Ovary (tissue), 9 donors: ENCODE results near the gene MFSD2A. TPM values are rescaled to one million over a fixed set of nuclear protein-coding genes. Genes with fewer than 3 reads are reported as not detected.

Source experiments
- DNase-seq, 5 donors: peaks; one replicate each; pipeline ENCODE4 v3.0.0-alpha.2; 2019 to 2020
- H3K27ac ChIP-seq, 2 donors: fragments of 200-600 bp; one replicate each; pipeline versions ENCODE4 v1.5.1 to v1.8.0; 2019 to 2022
- H3K27me3 ChIP-seq: fragments of 200-600 bp; one replicate; pipeline ENCODE4 v1.8.0; 2022
- H3K36me3 ChIP-seq: fragments of 200-600 bp; sonication (generic); one replicate; pipeline ENCODE4 v1.5.1; 2019
- H3K4me1 ChIP-seq: one replicate; pipeline ENCODE4 v1.8.1; 2013; ENCODE audit warnings: mild to moderate bottlenecking, moderate library complexity; ENCODE audit not compliant: insufficient read depth
- H3K4me3 ChIP-seq: fragments of 200-600 bp; sonication (generic); one replicate; pipeline ENCODE4 v1.5.1; 2017
- H3K9me3 ChIP-seq, 2 donors: fragments of 200-600 bp in 1 of 2; sonication (generic) in 1 of 2; one replicate each; pipeline versions ENCODE4 v1.5.1 to v1.8.1; 2013 to 2019; ENCODE audit warnings: mild to moderate bottlenecking in 1 of 2, moderate library complexity in 1 of 2
- CTCF ChIP-seq, 3 donors: fragments of 450-650 bp in 2 of 3; fragments of 200-600 bp in 1 of 3; IDR thresholded peaks; one replicate each; pipeline versions ENCODE4 v1.5.1 to v1.8.0; 2016 to 2022; ENCODE audit warnings: antibody characterized with exemption in 3 of 3, mild to moderate bottlenecking in 1 of 3
- EP300 ChIP-seq: sonication (generic); formaldehyde crosslinking; IDR thresholded peaks from one replicate; pipeline ENCODE4 v1.6.1; 2017; ENCODE audit warnings: antibody characterized with exemption
- POLR2A ChIP-seq: fragments of 450-650 bp; IDR thresholded peaks from one replicate; pipeline ENCODE4 v1.6.1; 2017; ENCODE audit warnings: antibody characterized with exemption, mild to moderate bottlenecking, moderate library complexity
- WGBS, 3 donors: extraction: QIAGEN DNeasy Blood & Tissue Kit in 1 of 3; methylation state at CpG; one replicate each; pipeline versions ENCODE4 v1.1.5 to v1.1.7; 2013 to 2017; 5-methylcytosine and 5-hydroxymethylcytosine counted together
- intact Hi-C, 4 donors: fragments of 100-400 bp; cut with DNase I; formaldehyde crosslinking; loops; one replicate each; pipeline versions ENCODE4 v1.11.0 to v1.15.1; 2022 to 2023
- polyA plus RNA-seq, 2 donors: library from polyadenylated mRNA; stranded (reverse); fragments of 200-250 nt in 1 of 2; fragments of 350-450 nt in 1 of 2; fragmentation: Illumina TruSeq in 1 of 2; extraction: RNeasy Lipid Tissue Mini Kit (QIAGEN cat#74804) in 1 of 2; gene quantifications; one replicate each; pipeline ENCODE4 v1.2.3, GENCODE V29; 2013 to 2014
- small RNA-seq: library from RNA; depleted of rRNA; stranded (forward); fragments of <200 nt; gene quantifications from one replicate; pipeline ENCODE3, GENCODE V24; 2016
- total RNA-seq, 7 donors: library from RNA; depleted of rRNA in 2 of 7; stranded (reverse); fragments of >200 nt in 2 of 7; fragmentation: NEBNext Ultra II Directional in 3 of 7; extraction: Animal tissue kit (Norgen Biotek cat#: 25700) in 3 of 7; gene quantifications; one replicate each; pipeline versions ENCODE4 v1.1.0 to v1.2.4, GENCODE V29; 2016 to 2023
- donor health status: DM: no; HTN: no; CAD: no; lungs with moderate emphysema.
- donor health status: DM: no; HTN: no; CAD: no.
- donor health status: Bipolar disorder and iron deficiency.
- donor health status: DM: yes; HTN: yes; CAD: no.
- donor health status: DM: no; HTN: no; CAD: no.
- donor health status: DM: yes; HTN: yes; CAD: no.

MFSD2A gene
- total and polyA plus RNA-seq, 9 donors: 1.9 to 121 (median 3.6) TPM

- H3K9me3 ChIP-seq: no peaks in the 10 kb centered on the region
- H3K27ac ChIP-seq: no peak overlapping the region
- TF ChIP-seq CTCF (IDR thresholded peaks at IDR 0.05) (no peak), EP300 (no peak)
- H3K27me3 ChIP-seq: no peaks in the 10 kb centered on the region
- intact Hi-C loops: no loop called here
- WGBS, 3 donors: 89 to 96% (median 91%) methylated on average over 3 of the region's 3 CpGs
- DNase-seq: no peak
- no peaks in the 10 kb centered on the region for H3K36me3 ChIP-seq
- H3K4me3 ChIP-seq: no peak overlapping the region
- H3K4me1 ChIP-seq: no peaks in the 10 kb centered on the region
Observed at GRCh38 chr1:40011198-40011597, 56.3 kb downstream of the MFSD2A start.

GRCh38 chr1:40014253-40014706 lies 59.3 kb downstream of the MFSD2A start:
- TF ChIP-seq EP300 (no peak), POLR2A (no peak), CTCF (IDR thresholded peaks at IDR 0.05) (no peak)

DNA sequence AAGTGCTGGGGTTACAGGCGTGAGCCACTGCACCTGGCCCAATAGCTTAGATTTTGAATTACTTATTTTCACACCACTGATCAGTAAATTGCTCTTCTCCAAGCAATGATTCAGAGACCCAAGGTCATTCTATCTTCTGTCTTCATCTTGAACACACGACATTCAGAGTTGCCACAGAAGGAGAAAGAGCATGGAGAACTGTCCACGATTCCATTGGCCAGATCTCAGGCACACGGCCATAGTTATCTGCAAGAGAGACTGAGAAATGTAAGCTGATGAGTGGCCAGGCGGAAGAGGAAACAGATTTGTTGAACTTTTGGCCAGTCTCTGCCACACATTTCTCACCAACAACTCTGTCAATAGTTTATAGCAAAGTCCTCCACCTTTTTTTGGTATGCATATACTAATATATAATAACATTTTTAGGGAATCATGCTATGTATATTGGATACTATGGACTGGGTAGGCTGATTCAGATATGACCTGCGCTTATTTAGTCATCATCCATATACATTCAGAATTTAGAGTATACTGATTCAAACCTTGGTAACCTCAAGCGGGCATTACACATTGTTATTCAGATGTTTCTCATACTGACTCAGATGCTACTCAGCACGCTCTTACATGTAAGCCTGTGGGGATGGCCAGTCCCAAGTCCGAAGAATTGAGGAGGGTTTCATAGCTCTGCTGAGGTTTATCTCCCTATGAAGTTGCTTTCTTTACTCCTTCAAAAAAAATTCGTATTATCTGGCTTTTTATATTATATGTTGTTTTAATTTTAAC lies 60.1 kb downstream of the MFSD2A start:
- Histone ChIP-seq H3K36me3 (no peaks in the 10 kb centered on the region), H3K27ac (no peak overlapping the region), H3K9me3 (peaks cover 0 to 3% of the 10 kb centered on the region in 2 donors), H3K27me3 (no peaks in the 10 kb centered on the region), H3K4me1 (no peaks in the 10 kb centered on the region), H3K4me3 (no peak overlapping the region)
- no peak for DNase-seq
- intact Hi-C loops: no loop called here
- WGBS, 3 donors: 42 to 54% (median 47%) methylated on average over 10 of the region's 10 CpGs
- TF ChIP-seq POLR2A (no peak), CTCF (IDR thresholded peaks at IDR 0.05) (no peak), EP300 (no peak)

More at GRCh38 chr1:40014253-40014706, 59.3 kb downstream of the MFSD2A start:
- 85 to 89% (median 89%) methylated on average over 3 of the region's 3 CpGs for WGBS, 3 donors
- H3K4me1 ChIP-seq: no peaks in the 10 kb centered on the region
- H3K4me3 ChIP-seq: no peak overlapping the region
- H3K27me3 ChIP-seq: no peaks in the 10 kb centered on the region
- no peak overlapping the region for H3K27ac ChIP-seq
- intact Hi-C loops: no loop called here
- DNase-seq: no peak
- no peaks in the 10 kb centered on the region for H3K36me3 ChIP-seq
- H3K9me3 ChIP-seq: peaks cover 0 to 3% of the 10 kb centered on the region in 2 donors

GRCh38 chr1:40017951-40018575 lies 63.1 kb downstream of the MFSD2A start:
- TF ChIP-seq POLR2A (no peak), CTCF (IDR thresholded peaks at IDR 0.05) (no peak), EP300 (no peak)
- no peak overlapping the region for H3K4me3 ChIP-seq
- H3K27me3 ChIP-seq: no peaks in the 10 kb centered on the region
- H3K4me1 ChIP-seq: no peaks in the 10 kb centered on the region
- intact Hi-C loops: no loop called here
- H3K27ac ChIP-seq: no peak overlapping the region
- DNase-seq: no peak
- H3K9me3 ChIP-seq: peaks cover 0 to 3% of the 10 kb centered on the region in 2 donors
- H3K36me3 ChIP-seq: no peaks in the 10 kb centered on the region
- 61 to 66% (median 63%) methylated on average over 5 of the region's 5 CpGs for WGBS, 3 donors

Small RNA genes within 50 kb of the gene (small RNA-seq; reads per million reads assigned to genes)
- gene RF00019: not detected

Other genes with a start within 250 kb of the MFSD2A start
- 10 to 100 TPM; 30.9 to 66.2 (median 46.7) TPM for gene PPIE, start 216.3 kb upstream of the MFSD2A start, total RNA-seq
- 100 to 1,000 TPM in 1 of 2 donors, 10 to 100 TPM in 1; 53.3 to 103 TPM for gene PPIE, start 216.3 kb upstream of the MFSD2A start, polyA plus RNA-seq
- gene OXCT2, start 183.8 kb upstream of the MFSD2A start, total RNA-seq: 1 to 10 TPM; 1.6 to 7.2 (median 3.4) TPM
- 1 to 10 TPM in 1 of 2 donors, under 1 TPM in 1; 0.20 to 1.1 TPM for gene OXCT2, start 183.8 kb upstream of the MFSD2A start, polyA plus RNA-seq
- under 1 TPM in 6 of 7 donors, not detected in 1; 0.20 to 0.95 (median 0.38) TPM for gene BMP8B, start 166.3 kb upstream of the MFSD2A start, total RNA-seq
- 1 to 10 TPM in 1 of 2 donors, under 1 TPM in 1; 0.16 to 1.4 TPM for gene BMP8B, start 166.3 kb upstream of the MFSD2A start, polyA plus RNA-seq
- gene TRIT1, start 71.6 kb upstream of the MFSD2A start, total RNA-seq: 10 to 100 TPM; 13.2 to 26.9 (median 20.7) TPM
- 10 to 100 TPM; 12.9 to 18.0 TPM for gene TRIT1, start 71.6 kb upstream of the MFSD2A start, polyA plus RNA-seq
- gene MYCL, start 53.2 kb upstream of the MFSD2A start, total RNA-seq: 1 to 10 TPM in 3 of 7 donors, under 1 TPM in 3, not detected in 1; 0.24 to 4.8 (median 0.96) TPM
- 1 to 10 TPM in 1 of 2 donors, under 1 TPM in 1; 0.13 to 1.3 TPM for gene MYCL, start 53.2 kb upstream of the MFSD2A start, polyA plus RNA-seq
- gene CAP1, start 85.6 kb downstream of the MFSD2A start, total RNA-seq: 100 to 1,000 TPM in 5 of 7 donors, 10 to 100 TPM in 2; 76.8 to 257 (median 194) TPM
- gene CAP1, start 85.6 kb downstream of the MFSD2A start, polyA plus RNA-seq: 100 to 1,000 TPM; 110 to 325 TPM
- gene PPT1, start 142.1 kb downstream of the MFSD2A start, total RNA-seq: 10 to 100 TPM; 38.0 to 84.2 (median 71.0) TPM
- 100 to 1,000 TPM in 1 of 2 donors, 10 to 100 TPM in 1; 53.5 to 247 TPM for gene PPT1, start 142.1 kb downstream of the MFSD2A start, polyA plus RNA-seq
- 10 to 100 TPM; 16.5 to 29.3 (median 19.1) TPM for gene RLF, start 206.2 kb downstream of the MFSD2A start, total RNA-seq
- gene RLF, start 206.2 kb downstream of the MFSD2A start, polyA plus RNA-seq: 1 to 10 TPM; 6.9 to 8.7 TPM